ENCODE results near the gene NSUN4.

NSUN4 gene

DNA sequence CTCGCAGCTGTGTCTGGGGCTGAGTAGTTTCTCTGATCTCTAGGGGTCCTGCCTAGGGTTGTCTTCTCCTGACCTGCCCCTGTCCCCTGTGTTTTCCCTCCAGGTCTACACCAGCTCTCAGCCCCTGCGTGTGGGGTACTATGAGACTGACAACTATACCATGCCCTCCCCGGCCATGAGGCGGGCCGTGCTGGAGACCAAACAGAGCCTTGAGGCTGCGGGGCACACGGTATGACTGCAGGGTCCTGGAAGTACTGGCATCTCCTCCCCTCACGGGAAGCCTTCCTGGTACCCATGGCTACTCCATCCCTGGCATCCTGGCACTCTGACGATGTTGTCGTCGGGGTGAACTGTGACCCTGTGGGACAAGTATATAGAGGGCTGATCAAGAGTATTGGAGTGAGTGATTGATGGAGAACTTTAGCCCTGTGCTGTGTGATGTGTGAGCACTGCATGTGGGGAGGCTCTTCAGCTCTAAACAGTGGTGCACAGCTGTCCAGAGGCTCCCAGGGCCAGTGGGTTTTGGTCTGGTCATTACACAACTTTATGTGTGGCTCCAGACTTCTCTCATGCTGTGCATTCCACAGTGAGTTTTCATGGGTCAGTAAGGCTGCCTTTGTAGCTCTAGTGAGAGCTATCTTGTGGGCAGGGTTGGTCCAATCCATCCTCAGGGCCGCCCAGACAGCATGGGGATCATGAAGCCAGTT lies 67.9 kb downstream of the NSUN4 start:
- DNase-seq, result no peak

DNA sequence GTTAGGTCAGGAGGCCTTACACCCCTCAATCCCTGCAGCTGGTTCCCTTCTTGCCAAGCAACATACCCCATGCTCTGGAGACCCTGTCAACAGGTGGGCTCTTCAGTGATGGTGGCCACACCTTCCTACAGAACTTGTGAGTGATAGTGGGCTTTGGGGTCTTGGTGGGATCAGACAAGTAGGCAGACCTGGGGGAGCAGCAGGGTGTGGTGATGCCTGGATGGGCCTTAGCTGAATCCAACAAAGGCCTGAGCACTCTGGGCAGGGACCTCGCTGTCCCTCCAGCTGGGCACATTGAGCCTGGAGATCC lies 68.4 kb downstream of the NSUN4 start:
- no peak for DNase-seq

GRCh38 chr1:46410156-46411009 lies 69.8 kb downstream of the NSUN4 start:
- no peak for DNase-seq

GRCh38 chr1:46411010-46411405 lies 70.4 kb downstream of the NSUN4 start:
- no peak for DNase-seq
